Psoas muscle (tissue), 8 donors: ENCODE data around the gene COL2A1. TPM values are rescaled to one million over a fixed set of nuclear protein-coding genes. Genes with fewer than 3 reads are reported as not detected.
A peak's percentile ranks its signal among the peaks of the same experiment; 100 is the strongest.
"Not testable (repeated sequence)": the region's sequence is repeated elsewhere in the genome, so short reads cannot be mapped to it uniquely, and the experiment has no call there.

ENCODE experiments used
- ATAC-seq, 4 donors: fragments of 200-7000 bp; cut with Tn5 transposase; one replicate each; pipeline ENCODE4 v1.9.1; 2020; ENCODE audit warnings: moderate library complexity in 3 of 4, mild to moderate bottlenecking in 2 of 4
- DNase-seq, 2 donors: peaks; one replicate each; pipeline ENCODE4 v3.0.0-alpha.2; 2020
- H3K27ac ChIP-seq: fragments of 200-600 bp; one replicate; pipeline ENCODE4 v1.8.0; 2022
- H3K27me3 ChIP-seq, 3 donors: fragments of 200-600 bp in 1 of 3; one replicate each; pipeline versions ENCODE4 v1.6.1 to v1.8.0; 2013 to 2022; ENCODE audit warnings: low read length in 2 of 3, mild to moderate bottlenecking in 2 of 3, moderate library complexity in 1 of 3; ENCODE audit not compliant: insufficient read depth in 3 of 3
- H3K36me3 ChIP-seq, 2 donors: fragments of 200-600 bp in 1 of 2; one replicate each; pipeline versions ENCODE4 v1.6.1 to v1.8.0; 2013 to 2022; ENCODE audit warnings: low read depth in 1 of 2, mild to moderate bottlenecking in 1 of 2, moderate library complexity in 1 of 2; ENCODE audit not compliant: insufficient read depth in 1 of 2
- H3K4me1 ChIP-seq: fragments of 200-600 bp; one replicate; pipeline ENCODE4 v1.8.0; 2022
- H3K4me3 ChIP-seq: fragments of 200-600 bp; one replicate; pipeline ENCODE4 v1.8.0; 2022; ENCODE audit warnings: mild to moderate bottlenecking
- H3K9me3 ChIP-seq: fragments of 200-600 bp; one replicate; pipeline ENCODE4 v1.8.0; 2022
- WGBS, 3 donors: extraction: QIAGEN DNeasy Blood & Tissue Kit; methylation state at CpG; one replicate each; pipeline versions ENCODE4 v1.1.6 to v1.1.7; 2013; 5-methylcytosine and 5-hydroxymethylcytosine counted together
- intact Hi-C, 2 donors: fragments of 100-400 bp; cut with DNase I; formaldehyde crosslinking; loops; one replicate each; pipeline versions ENCODE4 v1.11.0 to v1.14.2; 2022
- polyA plus RNA-seq, 3 donors: library from polyadenylated mRNA; stranded (reverse); fragments of 200-250 nt; gene quantifications; one replicate each; pipeline ENCODE4 v1.2.3, GENCODE V29; 2013
- total RNA-seq, 4 donors: library from RNA; stranded (reverse); fragmentation: NEBNext Ultra II Directional in 2 of 4; extraction: Animal tissue kit (Norgen Biotek cat#: 25700) in 2 of 4; gene quantifications; one replicate each; pipeline versions ENCODE4 v1.2.1 to v1.2.4, GENCODE V29; 2021 to 2023
- TF ChIP-seq, protein P1 (sequence below): fragments of 200-600 bp; IDR thresholded peaks from one replicate; pipeline ENCODE4 v1.8.0; 2022; ENCODE audit warnings: antibody characterized with exemption
- donor health status: healthy with polysubstance abuse.
- donor health status: DM: no; HTN: no; CAD: no; lungs with moderate emphysema.
- donor health status: Bipolar disorder and iron deficiency.
- donor health status: healthy.
- donor health status: DM: yes; HTN: yes; CAD: no.
- donor health status: DM: no; HTN: no; CAD: no.
- donor health status: DM: no; HTN: no; CAD: no.
- donor health status: DM: yes; HTN: yes; CAD: no.

The COL2A1 gene
- total and polyA plus RNA-seq, 7 donors = 0.06 to 0.41 (median 0.07) TPM; not detected in 4

DNA sequence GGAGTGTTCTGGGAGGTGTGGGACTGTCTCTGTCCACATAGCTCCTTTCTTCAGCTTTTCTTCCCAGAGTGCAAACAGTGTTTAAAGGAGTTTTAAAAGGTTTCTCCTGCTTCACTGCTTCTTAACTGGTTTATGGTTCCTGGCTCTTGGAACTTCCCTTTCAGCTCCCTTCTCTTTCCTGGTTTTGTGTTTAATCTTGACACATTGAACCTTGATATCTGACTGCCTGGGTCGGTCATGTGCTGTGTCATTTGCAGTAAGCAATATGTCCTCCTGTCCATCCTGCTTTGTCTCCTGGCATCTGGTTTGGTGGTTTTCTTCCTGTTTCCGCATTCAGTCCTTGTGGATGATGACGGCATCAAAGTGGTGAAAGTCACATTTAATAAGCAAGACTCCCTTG lies 38.7 kb downstream of the COL2A1 start:
- Histone ChIP-seq H3K4me1 (peaks cover 15% of the 10 kb centered on the region), H3K9me3 (no peaks in the 10 kb centered on the region), H3K36me3 (peaks cover 2 to 48% of the 10 kb centered on the region in 2 donors), H3K4me3 (no peak overlapping the region), H3K27me3 (no peaks in the 10 kb centered on the region), H3K27ac (no peak overlapping the region)
- intact Hi-C loops = loop anchor here (2.0 to 10.0 kb wide), 2 partner anchors 35 to 209 kb away; no protein-coding TSS in a partner anchor
- DNase-seq (no peak), ATAC-seq (no peak)
- TF ChIP-seq, protein P1, sequence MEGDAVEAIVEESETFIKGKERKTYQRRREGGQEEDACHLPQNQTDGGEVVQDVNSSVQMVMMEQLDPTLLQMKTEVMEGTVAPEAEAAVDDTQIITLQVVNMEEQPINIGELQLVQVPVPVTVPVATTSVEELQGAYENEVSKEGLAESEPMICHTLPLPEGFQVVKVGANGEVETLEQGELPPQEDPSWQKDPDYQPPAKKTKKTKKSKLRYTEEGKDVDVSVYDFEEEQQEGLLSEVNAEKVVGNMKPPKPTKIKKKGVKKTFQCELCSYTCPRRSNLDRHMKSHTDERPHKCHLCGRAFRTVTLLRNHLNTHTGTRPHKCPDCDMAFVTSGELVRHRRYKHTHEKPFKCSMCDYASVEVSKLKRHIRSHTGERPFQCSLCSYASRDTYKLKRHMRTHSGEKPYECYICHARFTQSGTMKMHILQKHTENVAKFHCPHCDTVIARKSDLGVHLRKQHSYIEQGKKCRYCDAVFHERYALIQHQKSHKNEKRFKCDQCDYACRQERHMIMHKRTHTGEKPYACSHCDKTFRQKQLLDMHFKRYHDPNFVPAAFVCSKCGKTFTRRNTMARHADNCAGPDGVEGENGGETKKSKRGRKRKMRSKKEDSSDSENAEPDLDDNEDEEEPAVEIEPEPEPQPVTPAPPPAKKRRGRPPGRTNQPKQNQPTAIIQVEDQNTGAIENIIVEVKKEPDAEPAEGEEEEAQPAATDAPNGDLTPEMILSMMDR = no peak
- WGBS, 3 donors = 82 to 91% (median 83%) methylated on average over 3 of the region's 3 CpGs

DNA sequence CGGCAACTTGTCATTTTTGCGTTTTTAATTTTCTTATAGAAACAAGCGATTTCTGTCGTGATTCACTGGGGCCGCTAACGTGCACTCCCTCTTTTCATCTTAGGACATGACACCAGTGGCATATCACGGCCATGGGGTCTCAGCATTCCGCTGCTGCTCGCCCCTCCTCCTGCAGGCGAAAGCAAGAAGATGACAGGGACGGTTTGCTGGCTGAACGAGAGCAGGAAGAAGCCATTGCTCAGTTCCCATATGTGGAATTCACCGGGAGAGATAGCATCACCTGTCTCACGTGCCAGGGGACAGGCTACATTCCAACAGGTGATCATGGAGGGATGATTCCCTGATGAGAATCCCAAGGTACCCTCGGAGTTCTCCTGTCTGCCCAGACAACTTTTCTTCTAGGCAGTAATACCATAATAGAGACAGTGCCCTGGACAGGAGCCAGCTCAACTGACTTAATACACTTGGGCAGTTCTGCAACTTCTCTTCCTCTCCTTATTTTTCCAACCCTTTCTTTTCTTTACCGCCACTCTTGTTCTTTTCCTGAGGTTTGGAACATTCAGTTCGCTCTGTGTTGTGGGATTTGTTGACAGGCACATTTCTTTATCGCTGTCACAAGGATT lies 40.1 kb downstream of the COL2A1 start:
- Histone ChIP-seq H3K36me3 (peaks cover 2 to 42% of the 10 kb centered on the region in 2 donors), H3K27ac (no peak overlapping the region), H3K9me3 (no peaks in the 10 kb centered on the region), H3K4me3 (peak overlapping the region; percentile 94), H3K27me3 (no peaks in the 10 kb centered on the region), H3K4me1 (peaks cover 15% of the 10 kb centered on the region)
- no peak for ATAC-seq
- WGBS, 3 donors = 20 to 29% (median 21%) methylated on average over 18 of the region's 18 CpGs
- TF ChIP-seq, protein P1 = no peak
- DNase-seq = no peak
- intact Hi-C loops = loop anchor here (2.0 to 10.0 kb wide), 4 partner anchors 37 to 211 kb away; no protein-coding TSS in a partner anchor

DNA sequence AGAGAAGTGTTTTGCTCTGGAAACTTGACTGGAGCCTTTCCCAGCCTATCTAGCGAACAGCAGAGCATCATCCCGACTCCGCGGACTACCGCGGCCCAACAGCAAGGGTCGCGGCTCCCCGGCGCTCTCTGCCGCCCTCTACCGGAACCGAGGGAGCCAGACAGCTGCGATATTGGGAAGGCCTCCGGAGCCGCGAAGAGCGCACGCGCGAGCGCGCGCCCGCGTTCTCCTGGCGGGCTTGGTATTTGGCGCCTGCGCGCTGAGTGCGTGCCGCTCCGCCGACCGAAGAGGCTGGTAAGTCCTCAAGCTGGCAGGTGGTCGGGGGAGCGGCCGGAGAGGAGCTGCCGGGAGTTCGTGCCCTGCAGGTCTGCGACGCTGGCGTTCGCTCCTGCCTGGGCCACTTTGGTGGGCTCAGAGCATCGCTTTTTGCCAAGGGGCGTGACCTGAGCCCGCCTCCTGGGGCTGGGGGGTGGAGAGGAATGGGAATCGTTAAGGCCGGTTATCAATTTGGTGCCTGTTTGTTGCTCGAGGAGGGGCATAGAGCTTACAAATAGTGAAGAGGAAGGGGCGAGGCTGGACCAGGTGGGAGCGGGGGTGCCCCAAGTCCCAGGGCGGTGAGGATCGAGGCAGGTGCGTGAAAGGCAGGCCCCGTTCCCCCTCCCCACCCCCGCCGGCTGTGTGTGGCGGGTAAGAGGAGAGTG lies 40.8 kb downstream of the COL2A1 start, which contains the start of gene TMEM106C:
TMEM106C (plus strand) TSS at position 257 of the 701 bp plus-strand sequence. CDS start 641 bp downstream, outside the sequence.
- intact Hi-C loops = loop anchor here (2.0 to 10.0 kb wide), 4 partner anchors 37 to 211 kb away; no protein-coding TSS in a partner anchor
- Histone ChIP-seq H3K4me1 (peaks cover 15% of the 10 kb centered on the region), H3K9me3 (no peaks in the 10 kb centered on the region), H3K27ac (peak within 1 kb of the TSS; percentile 54), H3K36me3 (peaks cover 2 to 37% of the 10 kb centered on the region in 2 donors), H3K27me3 (no peaks in the 10 kb centered on the region), H3K4me3 (peak within 1 kb of the TSS; percentile 94)
- ATAC-seq = peak; percentile 96 to 99 (median 98)
- 0 to 1% (median 1%) methylated on average over 56 to 59 of the region's 59 CpGs for WGBS, 3 donors
- peak; percentile 91 to 96 for DNase-seq
- TF ChIP-seq, protein P1 = peak; percentile 95

DNA sequence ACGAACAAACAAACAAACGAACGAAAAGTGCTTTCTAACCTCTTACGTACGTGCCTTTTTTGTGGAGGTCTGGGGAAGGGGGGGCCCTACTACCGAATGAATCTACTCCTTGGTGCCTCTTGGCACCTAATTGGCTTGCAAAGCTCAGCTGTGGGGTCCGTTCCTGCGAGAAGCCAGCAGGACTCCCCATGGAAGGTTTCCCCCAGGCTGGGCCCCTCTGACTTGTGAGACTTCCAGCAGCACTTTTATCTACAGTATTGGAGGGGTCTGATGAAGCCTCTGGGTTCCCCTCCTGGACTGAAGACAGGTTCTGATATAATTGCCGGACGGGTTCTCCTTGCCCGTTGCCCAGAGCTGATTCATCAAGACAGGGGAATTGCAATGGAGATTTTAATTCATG lies 42.1 kb downstream of the COL2A1 start:
- intact Hi-C loops = loop anchor here (5.0 to 10.0 kb wide), 3 partner anchors 90 to 213 kb away; no protein-coding TSS in a partner anchor
- Histone ChIP-seq H3K27me3 (no peaks in the 10 kb centered on the region), H3K27ac (no peak overlapping the region), H3K4me1 (peaks cover 15% of the 10 kb centered on the region), H3K9me3 (no peaks in the 10 kb centered on the region), H3K36me3 (peaks cover 0 to 24% of the 10 kb centered on the region in 2 donors), H3K4me3 (no peak overlapping the region)
- DNase-seq (no peak), ATAC-seq (no peak)
- 87 to 91% (median 90%) methylated on average over 11 of the region's 11 CpGs for WGBS, 3 donors
- TF ChIP-seq, protein P1 = no peak

DNA sequence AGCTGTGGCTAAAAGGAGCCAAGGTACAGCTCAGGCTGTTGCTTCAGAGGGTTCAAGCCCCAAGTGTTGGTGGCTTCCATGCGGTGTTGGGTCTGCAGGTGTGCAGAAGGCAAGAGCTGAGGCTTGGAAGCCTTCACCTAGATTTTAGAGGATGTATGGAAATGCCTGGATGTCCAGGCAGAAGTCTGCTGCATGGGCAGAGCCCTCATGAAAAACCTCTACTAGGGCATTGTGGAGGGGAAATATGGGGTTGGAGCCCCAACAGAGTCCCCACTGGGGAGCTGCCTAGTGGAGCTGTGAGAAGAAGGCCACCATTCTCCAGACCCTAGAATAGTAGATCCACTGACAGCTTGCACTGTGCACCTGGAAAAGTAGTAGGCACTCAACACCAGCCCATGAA lies 46.6 kb downstream of the COL2A1 start:
- intact Hi-C loops = not testable (repeated sequence)

More for the DNA sequence above, 46.6 kb downstream of the COL2A1 start:
- not testable (repeated sequence) for ATAC-seq, H3K27ac ChIP-seq, DNase-seq, H3K27me3 ChIP-seq, H3K36me3 ChIP-seq, H3K4me1 ChIP-seq, H3K9me3 ChIP-seq, H3K4me3 ChIP-seq
- WGBS, 3 donors = 70 to 88% (median 86%) methylated on average over 1 of the region's 1 CpG
